Testis (tissue), 2 donors: ENCODE data around the gene KDSR.

Source experiments
- CTCF ChIP-seq, 3 experiments: fragments of 450-650 bp in 2 of 3; fragments of 200-600 bp in 1 of 3; sonication (generic) in 1 of 3; IDR thresholded peaks; one replicate each; pipeline ENCODE4 v1.5.1; 2016 to 2019; ENCODE audit warnings: antibody characterized with exemption in 3 of 3, mild to moderate bottlenecking in 2 of 3, moderate library complexity in 1 of 3
- POLR2A ChIP-seq: fragments of 450-650 bp; IDR thresholded peaks from one replicate; pipeline ENCODE4 v1.6.1; 2017; ENCODE audit warnings: antibody characterized with exemption, mild to moderate bottlenecking, moderate library complexity

- TF ChIP-seq CTCF (IDR thresholded peaks at IDR 0.05), result no peak
- no peak for TF ChIP-seq POLR2A
These were observed 39.0 kb upstream of the KDSR start for GRCh38 chr18:63405986-63406385.
